ENCODE measurements around the gene PLA2G4A.
"Not testable (repeated sequence)": the region's sequence is repeated elsewhere in the genome, so short reads cannot be mapped to it uniquely, and the experiment has no call there.

The PLA2G4A gene

GRCh38 chr1:186917106-186917786 lies 88.5 kb downstream of the PLA2G4A start:
- FAIRE-seq; DNase-seq (ENCODE audit: low spot score): not testable (repeated sequence)

- not testable (repeated sequence) for FAIRE-seq; DNase-seq (ENCODE audit: low spot score)
Measured at GRCh38 chr1:186921386-186921785, 92.6 kb downstream of the PLA2G4A start.

- DNase-seq (ENCODE audit: low spot score); FAIRE-seq: not testable (repeated sequence)
Measured at GRCh38 chr1:186922814-186923213, 94.1 kb downstream of the PLA2G4A start.

- DNase-seq (ENCODE audit: low spot score): no peak
- no peak for FAIRE-seq
Measured at GRCh38 chr1:186923486-186923885, 94.7 kb downstream of the PLA2G4A start.

- FAIRE-seq (no peak), DNase-seq (ENCODE audit: low spot score) (no peak)
Measured at GRCh38 chr1:186925881-186926669, 97.3 kb downstream of the PLA2G4A start.

- DNase-seq (ENCODE audit: low spot score): no peak
- no peak for FAIRE-seq
Measured at GRCh38 chr1:186927884-186928283, 99.1 kb downstream of the PLA2G4A start.

- FAIRE-seq: no peak
- DNase-seq (ENCODE audit: low spot score): no peak
Measured at GRCh38 chr1:186930238-186930637, 101.5 kb downstream of the PLA2G4A start.

GRCh38 chr1:186937016-186937670 lies 108.4 kb downstream of the PLA2G4A start:
- no peak for FAIRE-seq

GRCh38 chr1:186943891-186944686 lies 115.3 kb downstream of the PLA2G4A start:
- DNase-seq (ENCODE audit: low spot score) (no peak), FAIRE-seq (no peak)

More at GRCh38 chr1:186937016-186937670, 108.4 kb downstream of the PLA2G4A start:
- no peak for DNase-seq (ENCODE audit: low spot score)

GRCh38 chr1:186945146-186945545 lies 116.4 kb downstream of the PLA2G4A start:
- DNase-seq (ENCODE audit: low spot score) (no peak), FAIRE-seq (no peak)

- FAIRE-seq (no peak), DNase-seq (ENCODE audit: low spot score) (peak; percentile 6)
Measured at GRCh38 chr1:186948535-186948934, 119.8 kb downstream of the PLA2G4A start.

GRCh38 chr1:186949173-186949572 lies 120.4 kb downstream of the PLA2G4A start:
- FAIRE-seq: no peak

GRCh38 chr1:186950547-186950946 lies 121.8 kb downstream of the PLA2G4A start:
- FAIRE-seq: no peak
- DNase-seq (ENCODE audit: low spot score): peak; percentile 40

More at GRCh38 chr1:186949173-186949572, 120.4 kb downstream of the PLA2G4A start:
- no peak for DNase-seq (ENCODE audit: low spot score)

GRCh38 chr1:186953876-186954275 lies 125.1 kb downstream of the PLA2G4A start:
- FAIRE-seq: no peak

GRCh38 chr1:186957314-186957713 lies 128.6 kb downstream of the PLA2G4A start:
- DNase-seq (ENCODE audit: low spot score): no peak
- no peak for FAIRE-seq

More at GRCh38 chr1:186953876-186954275, 125.1 kb downstream of the PLA2G4A start:
- DNase-seq (ENCODE audit: low spot score): no peak

- DNase-seq (ENCODE audit: low spot score) (no peak), FAIRE-seq (no peak)
Measured at GRCh38 chr1:186958520-186958919, 129.8 kb downstream of the PLA2G4A start.

- DNase-seq (ENCODE audit: low spot score) (no peak), FAIRE-seq (no peak)
Measured at GRCh38 chr1:186960861-186961260, 132.1 kb downstream of the PLA2G4A start.

- FAIRE-seq (no peak), DNase-seq (ENCODE audit: low spot score) (no peak)
Measured at GRCh38 chr1:186965847-186966246, 137.1 kb downstream of the PLA2G4A start.

- FAIRE-seq (no peak), DNase-seq (ENCODE audit: low spot score) (no peak)
Measured at GRCh38 chr1:186966456-186966855, 137.7 kb downstream of the PLA2G4A start.

GRCh38 chr1:186967656-186968394 lies 139.1 kb downstream of the PLA2G4A start:
- peak; percentile 6 for DNase-seq (ENCODE audit: low spot score)
- FAIRE-seq: no peak

Data from urothelium cell line (cell line).